ENCODE data around the gene TP53.

GRCh38 chr17:7710301-7710700 is 23.0 kb upstream of the TP53 start:
- TF ChIP-seq, protein P1, sequence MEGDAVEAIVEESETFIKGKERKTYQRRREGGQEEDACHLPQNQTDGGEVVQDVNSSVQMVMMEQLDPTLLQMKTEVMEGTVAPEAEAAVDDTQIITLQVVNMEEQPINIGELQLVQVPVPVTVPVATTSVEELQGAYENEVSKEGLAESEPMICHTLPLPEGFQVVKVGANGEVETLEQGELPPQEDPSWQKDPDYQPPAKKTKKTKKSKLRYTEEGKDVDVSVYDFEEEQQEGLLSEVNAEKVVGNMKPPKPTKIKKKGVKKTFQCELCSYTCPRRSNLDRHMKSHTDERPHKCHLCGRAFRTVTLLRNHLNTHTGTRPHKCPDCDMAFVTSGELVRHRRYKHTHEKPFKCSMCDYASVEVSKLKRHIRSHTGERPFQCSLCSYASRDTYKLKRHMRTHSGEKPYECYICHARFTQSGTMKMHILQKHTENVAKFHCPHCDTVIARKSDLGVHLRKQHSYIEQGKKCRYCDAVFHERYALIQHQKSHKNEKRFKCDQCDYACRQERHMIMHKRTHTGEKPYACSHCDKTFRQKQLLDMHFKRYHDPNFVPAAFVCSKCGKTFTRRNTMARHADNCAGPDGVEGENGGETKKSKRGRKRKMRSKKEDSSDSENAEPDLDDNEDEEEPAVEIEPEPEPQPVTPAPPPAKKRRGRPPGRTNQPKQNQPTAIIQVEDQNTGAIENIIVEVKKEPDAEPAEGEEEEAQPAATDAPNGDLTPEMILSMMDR (IDR thresholded peaks at IDR 0.05) = no peak
- TF ChIP-seq POLR2AphosphoS5 (IDR thresholded peaks at IDR 0.05; ENCODE audit: insufficient read depth in 1 of 2, low read depth in 1 of 2) (no peak), POLR2A (IDR thresholded peaks at IDR 0.05) (no peak)

Data from vagina (tissue), 2 donors.